HFFc6 (cell line): ENCODE results near the gene MRTFB. TPM values are rescaled to one million over a fixed set of nuclear protein-coding genes. Genes with fewer than 3 reads are reported as not detected.

Source experiments
- DNase-seq: peaks from one replicate; pipeline ENCODE4 v3.0.0-alpha.2; 2018
- H3K27ac Mint-ChIP-seq: 2 replicates; pipeline ENCODE4 v1.8.0; 2020; ENCODE audit warnings: mild to moderate bottlenecking, mixed read lengths
- H3K27me3 Mint-ChIP-seq: 2 replicates; pipeline ENCODE4 v1.8.0; 2021; ENCODE audit warnings: mild to moderate bottlenecking, moderate library complexity, mixed read lengths; ENCODE audit not compliant: insufficient read depth
- H3K36me3 Mint-ChIP-seq: 2 replicates; pipeline ENCODE4 v1.8.0; 2021; ENCODE audit warnings: low read depth, mixed read lengths
- H3K4me1 Mint-ChIP-seq: 2 replicates; pipeline ENCODE4 v1.8.0; 2020; ENCODE audit warnings: low read depth, mixed read lengths
- H3K4me3 Mint-ChIP-seq: 2 replicates; pipeline ENCODE4 v1.8.0; 2020; ENCODE audit warnings: mild to moderate bottlenecking, moderate library complexity, mixed read lengths
- H3K9me3 Mint-ChIP-seq: 2 replicates; pipeline ENCODE4 v1.8.0; 2020; ENCODE audit warnings: mild to moderate bottlenecking, mixed read lengths
- CTCF ChIP-seq: fragments of 200-600 bp; sonication (generic); IDR thresholded peaks from 2 replicates; pipeline ENCODE4 v1.5.0; 2021; ENCODE audit warnings: antibody characterized with exemption, mild to moderate bottlenecking
- total RNA-seq, 6 experiments: library from RNA; stranded (reverse); fragmentation: NEBNext Ultra II Directional; extraction: Animal tissue kit (Norgen Biotek cat#: 25700); gene quantifications; 2 replicates in 1 of 6; 3 replicates in 5 of 6; pipeline ENCODE4 v1.2.3, GENCODE V29; 2021

The MRTFB gene
- total RNA-seq, 6 experiments from 2014 or later, result 10.3 to 16.9 (median 14.0) TPM

GRCh38 chr16:14112539-14112856 lies 41.4 kb downstream of the MRTFB start:
- DNase-seq, result no peak
- Mint-ChIP-seq H3K36me3 (no peaks in the 10 kb centered on the region), H3K4me3 (no peak overlapping the region), H3K9me3 (no peaks in the 10 kb centered on the region), H3K4me1 (peaks cover 36% of the 10 kb centered on the region), H3K27me3 (no peaks in the 10 kb centered on the region), H3K27ac (no peak overlapping the region)
- no peak for TF ChIP-seq CTCF

GRCh38 chr16:14113344-14113743 lies 42.2 kb downstream of the MRTFB start:
- Mint-ChIP-seq H3K9me3 (no peaks in the 10 kb centered on the region), H3K27me3 (no peaks in the 10 kb centered on the region), H3K4me3 (no peak overlapping the region), H3K36me3 (no peaks in the 10 kb centered on the region), H3K27ac (no peak overlapping the region), H3K4me1 (peaks cover 36% of the 10 kb centered on the region)
- no peak for TF ChIP-seq CTCF
- DNase-seq, result no peak

- Mint-ChIP-seq H3K9me3 (no peaks in the 10 kb centered on the region), H3K36me3 (no peaks in the 10 kb centered on the region), H3K4me3 (no peak overlapping the region), H3K27ac (no peak overlapping the region), H3K27me3 (no peaks in the 10 kb centered on the region), H3K4me1 (peaks cover 11% of the 10 kb centered on the region)
- DNase-seq, result no peak
- TF ChIP-seq CTCF, result no peak
Observed at GRCh38 chr16:14117051-14117450, 45.9 kb downstream of the MRTFB start.

GRCh38 chr16:14119799-14120198 lies 48.7 kb downstream of the MRTFB start:
- TF ChIP-seq CTCF, result no peak
- Mint-ChIP-seq H3K4me1 (peaks cover 7% of the 10 kb centered on the region), H3K4me3 (no peak overlapping the region), H3K36me3 (peaks cover 7% of the 10 kb centered on the region; the same call in 1 of the 2 replicates), H3K27ac (no peak overlapping the region), H3K9me3 (no peaks in the 10 kb centered on the region), H3K27me3 (no peaks in the 10 kb centered on the region)
- DNase-seq, result no peak

GRCh38 chr16:14120335-14120734 lies 49.2 kb downstream of the MRTFB start:
- peaks cover 7% of the 10 kb centered on the region for H3K4me1 Mint-ChIP-seq
- TF ChIP-seq CTCF, result no peak
- no peak overlapping the region for H3K4me3 Mint-ChIP-seq
- H3K27ac Mint-ChIP-seq, result no peak overlapping the region
- H3K9me3 Mint-ChIP-seq, result no peaks in the 10 kb centered on the region
- peaks cover 7% of the 10 kb centered on the region; the same call in 1 of the 2 replicates for H3K36me3 Mint-ChIP-seq
- DNase-seq, result no peak
- H3K27me3 Mint-ChIP-seq, result no peaks in the 10 kb centered on the region

- no peak for TF ChIP-seq CTCF
- Mint-ChIP-seq H3K27ac (no peak overlapping the region), H3K9me3 (no peaks in the 10 kb centered on the region), H3K4me1 (peaks cover 7% of the 10 kb centered on the region), H3K4me3 (no peak overlapping the region), H3K36me3 (peaks cover 7% of the 10 kb centered on the region; the same call in 1 of the 2 replicates), H3K27me3 (no peaks in the 10 kb centered on the region)
- no peak for DNase-seq
Observed at GRCh38 chr16:14121142-14121541, 50.0 kb downstream of the MRTFB start.
